Measurements from ENCODE around the gene MAPK8. TPM values are rescaled to one million over a fixed set of nuclear protein-coding genes. Genes with fewer than 3 reads are reported as not detected.

Gene MAPK8
- total and polyA plus RNA-seq, 9 of the 15 experiments (the other 6 are each of a cell fraction or from before 2014, with no cell fraction given) = 6.4 to 159 (median 71.0) TPM

DNA sequence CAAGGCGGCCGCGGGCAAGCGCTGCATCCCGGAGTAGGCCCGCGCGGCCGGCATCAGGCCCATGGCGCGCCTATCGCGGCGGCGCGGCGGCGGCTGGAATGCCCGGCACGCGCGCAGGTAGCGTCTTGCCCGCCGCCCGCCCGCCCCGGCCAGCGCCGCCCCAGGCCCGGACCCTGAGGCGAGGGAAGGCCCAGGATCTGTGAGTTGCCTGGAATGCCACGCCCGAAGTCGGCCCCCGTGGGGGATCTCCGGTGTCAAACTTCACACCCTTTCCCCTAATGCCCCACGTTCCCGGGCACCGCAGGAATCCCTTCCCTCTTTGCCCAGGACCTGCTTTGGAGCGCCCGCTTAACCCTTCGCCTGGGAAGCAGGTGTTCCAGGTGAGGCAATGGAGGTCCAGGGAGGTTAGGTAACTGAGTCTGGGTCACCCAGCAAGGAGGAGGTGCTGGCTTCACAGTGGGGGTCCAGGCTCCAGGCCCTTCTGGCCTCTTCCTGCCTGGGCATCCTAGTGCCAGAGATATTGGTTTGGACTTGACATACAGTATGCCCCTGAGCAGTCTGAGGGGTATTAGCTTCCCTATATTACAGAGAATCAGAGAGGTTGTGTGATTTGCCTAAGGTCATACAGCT is 160.2 kb downstream of the MAPK8 start:
- intact Hi-C loops (cut with micrococcal nuclease) = no loop called here
- Histone ChIP-seq H3K9me3 (replicated peaks; ENCODE audit: control insufficient read depth, insufficient read depth, low read depth, low read length) (no peaks in the 10 kb centered on the region), H3K4me2 (ENCODE audit: insufficient read depth, low read length) (no peak overlapping the region), H3K9me1 (ENCODE audit: control insufficient read depth, insufficient read depth, low read length) (no peaks in the 10 kb centered on the region), H4K20me1 (replicated peaks; ENCODE audit: control insufficient read depth, insufficient read depth, low read length) (no peaks in the 10 kb centered on the region), H3K9ac (ENCODE audit: insufficient read depth in 1 of 2, low read depth in 2 of 2, low read length in 2 of 2) (no peak overlapping the region), H3K36me3 (ENCODE audit: control insufficient read depth, insufficient read depth, low read length) (peaks cover 30% of the 10 kb centered on the region), H3K27me3 (ENCODE audit: control insufficient read depth in 2 of 2, insufficient read depth in 2 of 2, low read length in 2 of 2) (no peaks in the 10 kb centered on the region; a peak in 1 of 5 replicates), H3K4me3 (no peak overlapping the region), H3K4me1 (replicated peaks in 1 of 2; ENCODE audit: control insufficient read depth in 2 of 2, insufficient read depth in 2 of 2, low read length in 2 of 2) (peaks cover 80 to 87% of the 10 kb centered on the region in 2 experiments), H2AFZ (ENCODE audit: low read depth, low read length) (no peak overlapping the region), H3K27ac (ENCODE audit: extremely low read depth, low read depth, low read length) (peak overlapping the region; percentile 57), H3K79me2 (ENCODE audit: control insufficient read depth, insufficient read depth, low read length) (peaks cover 76% of the 10 kb centered on the region)
- DNase-seq (ENCODE audit: extremely low read depth in 1 of 4, low spot score in 3 of 4) (no peak), FAIRE-seq (no peak), ATAC-seq (no peak)
- TF ChIP-seq BCOR (IDR thresholded peaks at IDR 0.05) (peak; percentile 35; the same call in 1 of the 2 replicates), FOXJ2 (tag; IDR thresholded peaks at IDR 0.05) (no peak)
- TF ChIP-seq, protein P1, sequence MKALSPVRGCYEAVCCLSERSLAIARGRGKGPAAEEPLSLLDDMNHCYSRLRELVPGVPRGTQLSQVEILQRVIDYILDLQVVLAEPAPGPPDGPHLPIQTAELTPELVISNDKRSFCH (CRISPR knock-in tag; IDR thresholded peaks at IDR 0.05) = no peak
- TF ChIP-seq, protein P1 (tag; IDR thresholded peaks at IDR 0.05) = 0 out of 2 replicates have a peak, but pooled peaks have one; percentile 25
- BruUV-seq (replicated peaks) = no TSS peak
- ChIA-PET CTCF (ENCODE audit: low intra/inter-chr PET ratio) (no interaction called here), POLR2A (no interaction called here)
- 95% methylated on average over 11 of the region's 43 CpGs for WGBS (ENCODE audit: insufficient coverage, low coverage, missing lambda C conversion rate)
- in situ Hi-C loops (cut with MboI) = no loop called here

DNA sequence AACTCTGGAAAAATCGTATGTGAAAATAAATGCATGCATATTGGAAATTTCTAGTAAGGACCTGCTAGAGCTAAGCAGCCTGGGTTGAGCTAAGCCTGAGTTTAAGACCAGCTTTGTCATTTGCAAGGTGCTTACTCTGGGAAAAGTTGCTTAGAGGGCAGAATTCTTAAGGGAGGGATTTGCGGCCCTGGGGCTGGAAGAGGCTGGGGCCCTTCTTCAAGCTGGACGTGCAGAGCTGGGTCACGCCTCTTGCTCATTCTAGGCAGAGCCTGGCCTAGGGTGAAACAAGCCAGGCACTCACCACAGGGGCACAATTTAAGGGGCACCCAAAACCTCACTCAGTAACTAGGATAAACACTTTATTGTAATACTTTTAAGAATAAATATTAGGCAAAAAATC is 161.2 kb downstream of the MAPK8 start:
- CTCF ChIA-PET (ENCODE audit: low intra/inter-chr PET ratio) = no interaction called here
- WGBS (ENCODE audit: insufficient coverage, low coverage, missing lambda C conversion rate) = 39% methylated on average over 4 of the region's 4 CpGs
- Histone ChIP-seq H3K27me3 (ENCODE audit: control insufficient read depth in 2 of 2, insufficient read depth in 2 of 2, low read length in 2 of 2) (no peaks in the 10 kb centered on the region; a peak in 1 of 5 replicates), H3K79me2 (ENCODE audit: control insufficient read depth, insufficient read depth, low read length) (peaks cover 71% of the 10 kb centered on the region), H4K20me1 (replicated peaks; ENCODE audit: control insufficient read depth, insufficient read depth, low read length) (no peaks in the 10 kb centered on the region), H3K27ac (ENCODE audit: extremely low read depth, low read depth, low read length) (peak overlapping the region; percentile 100), H2AFZ (ENCODE audit: low read depth, low read length) (no peak overlapping the region), H3K4me2 (ENCODE audit: insufficient read depth, low read length) (peak overlapping the region; percentile 76; the same call in 1 of the 2 replicates), H3K4me3 (no peak overlapping the region), H3K9me3 (replicated peaks; ENCODE audit: control insufficient read depth, insufficient read depth, low read depth, low read length) (peaks cover 2% of the 10 kb centered on the region; the same call in 1 of the 2 replicates), H3K36me3 (ENCODE audit: control insufficient read depth, insufficient read depth, low read length) (peaks cover 26% of the 10 kb centered on the region), H3K4me1 (replicated peaks in 1 of 2; ENCODE audit: control insufficient read depth in 2 of 2, insufficient read depth in 2 of 2, low read length in 2 of 2) (peaks cover 76 to 86% of the 10 kb centered on the region in 2 experiments), H3K9me1 (ENCODE audit: control insufficient read depth, insufficient read depth, low read length) (no peaks in the 10 kb centered on the region), H3K9ac (ENCODE audit: insufficient read depth in 1 of 2, low read depth in 2 of 2, low read length in 2 of 2) (peak overlapping the region; percentile 64 to 82; a peak in 3 of 4 replicates)
- FAIRE-seq (no peak), ATAC-seq (no peak), DNase-seq (ENCODE audit: extremely low read depth in 1 of 4, low spot score in 3 of 4) (peak in 1 of 4 experiments; percentile 59)
- BruUV-seq (replicated peaks) = no TSS peak
- POLR2A ChIA-PET = interaction anchor here (0.9 to 3.5 kb wide), 4 partner anchors 8 to 14 kb away, joined by 3 to 10 read pairs (median 4); no protein-coding TSS in a partner anchor
- in situ Hi-C loops (cut with MboI) = no loop called here
- intact Hi-C loops (cut with micrococcal nuclease) = loop anchor here (2.0 kb wide), 1 partner anchor 39 kb away; no protein-coding TSS in a partner anchor
- no peak for TF ChIP-seq RBM22 (IDR thresholded peaks at IDR 0.05; ENCODE audit: low read depth, low read length, poor library complexity, severe bottlenecking)
- no peak for TF ChIP-seq MYC (IDR thresholded peaks at IDR 0.05; ENCODE audit: low read depth, low read length)
- no peak for TF ChIP-seq MYC (CRISPR knock-in tag; IDR thresholded peaks at IDR 0.05; ENCODE audit: borderline replicate concordance, low read depth)
- peak; percentile 45 for TF ChIP-seq ZFX (CRISPR knock-in tag; IDR thresholded peaks at IDR 0.05)
- peak; percentile 77; the same call in 1 of the 2 replicates for TF ChIP-seq ZNF311 (CRISPR knock-in tag; IDR thresholded peaks at IDR 0.05)
- TF ChIP-seq ZNF586 (CRISPR knock-in tag; conservative IDR thresholded peaks at IDR 0.05) = 0 out of 2 replicates have a peak, but pooled peaks have one; percentile 42
- TF ChIP-seq ETV6 (IDR thresholded peaks at IDR 0.05; ENCODE audit: borderline replicate concordance in 1 of 2, low read depth in 2 of 2, low read length in 1 of 2) = no peak
- no peak for TF ChIP-seq ETV6 (CRISPR knock-in tag; IDR thresholded peaks at IDR 0.05; ENCODE audit: borderline replicate concordance)
- TF ChIP-seq RUNX1 (IDR thresholded peaks at IDR 0.05; ENCODE audit: low read depth) = no peak
- TF ChIP-seq MAFK (IDR thresholded peaks at IDR 0.05; ENCODE audit: low read length) = 0 out of 2 replicates have a peak, but pooled peaks have one; percentile 24
- peak; percentile 49 for TF ChIP-seq MAFG (tag; conservative IDR thresholded peaks at IDR 0.05)

Data from K562 (cell line).